Measurements from ENCODE around the gene ELOB.

ELOB gene

GRCh38 chr16:2808181-2808580, 31.1 kb upstream of the ELOB start:
- no peak overlapping the region for H3K27ac ChIP-seq (ENCODE audit: extremely low read depth, low read depth, low read length)
- no peaks in the 10 kb centered on the region for H3K36me3 ChIP-seq (ENCODE audit: control insufficient read depth in 2 of 2, insufficient read depth in 1 of 2, low read length in 2 of 2)
- no peaks in the 10 kb centered on the region for H3K9me3 ChIP-seq (ENCODE audit: control insufficient read depth, insufficient read depth, low read depth, low read length)
- ChIA-PET POLR2A (no interaction called here), CTCF (no interaction called here)
- no peaks in the 10 kb centered on the region for H3K4me1 ChIP-seq (ENCODE audit: control insufficient read depth, insufficient read depth, low read length)
- TF ChIP-seq ZNF623 (tag by site-specific recombination; IDR thresholded peaks at IDR 0.05): peak; percentile 31; the same call in 1 of the 2 replicates
- no peak for TF ChIP-seq ZNF133 (tag by site-specific recombination; IDR thresholded peaks at IDR 0.05)
- TF ChIP-seq ZNF132 (tag by site-specific recombination; IDR thresholded peaks at IDR 0.05; ENCODE audit: borderline replicate concordance): no peak
- H3K4me3 ChIP-seq (ENCODE audit: low read depth, low read length): no peak overlapping the region

GRCh38 chr16:2806286-2806685, 29.2 kb upstream of the ELOB start:
- no peaks in the 10 kb centered on the region for H3K4me1 ChIP-seq (ENCODE audit: control insufficient read depth, insufficient read depth, low read length)
- TF ChIP-seq BCL11A (tag by site-specific recombination; IDR thresholded peaks at IDR 0.05; ENCODE audit: low read depth) (no peak), PATZ1 (tag by site-specific recombination; IDR thresholded peaks at IDR 0.05) (no peak), ZBTB6 (tag by site-specific recombination; IDR thresholded peaks at IDR 0.05) (no peak)
- H3K36me3 ChIP-seq (ENCODE audit: control insufficient read depth in 2 of 2, insufficient read depth in 1 of 2, low read length in 2 of 2): no peaks in the 10 kb centered on the region
- CTCF ChIA-PET: interaction anchor here (0.6 kb wide), 1 partner anchor 109 kb away, joined by 4 read pairs; no protein-coding TSS in a partner anchor
- POLR2A ChIA-PET: no interaction called here
- no peak overlapping the region for H3K27ac ChIP-seq (ENCODE audit: extremely low read depth, low read depth, low read length)
- no peak overlapping the region for H3K4me3 ChIP-seq (ENCODE audit: low read depth, low read length)
- H3K9me3 ChIP-seq (ENCODE audit: control insufficient read depth, insufficient read depth, low read depth, low read length): no peaks in the 10 kb centered on the region

GRCh38 chr16:2804728-2805127, 27.6 kb upstream of the ELOB start:
- H3K4me3 ChIP-seq (ENCODE audit: low read depth, low read length): no peak overlapping the region
- no peak for TF ChIP-seq HOXA7 (CRISPR knock-in tag; IDR thresholded peaks at IDR 0.05; ENCODE audit: borderline replicate concordance)
- TF ChIP-seq ZNF148 (tag by site-specific recombination; IDR thresholded peaks at IDR 0.05; ENCODE audit: borderline replicate concordance): no peak
- TF ChIP-seq ZNF777 (tag by site-specific recombination; IDR thresholded peaks at IDR 0.05; ENCODE audit: borderline replicate concordance): no peak
- POLR2A ChIA-PET: no interaction called here
- no peaks in the 10 kb centered on the region for H3K9me3 ChIP-seq (ENCODE audit: control insufficient read depth, insufficient read depth, low read depth, low read length)
- H3K4me1 ChIP-seq (ENCODE audit: control insufficient read depth, insufficient read depth, low read length): peaks cover under 1% of the 10 kb centered on the region; the same call in 1 of the 2 replicates
- no peaks in the 10 kb centered on the region for H3K36me3 ChIP-seq (ENCODE audit: control insufficient read depth in 2 of 2, insufficient read depth in 1 of 2, low read length in 2 of 2)
- CTCF ChIA-PET: no interaction called here
- no peak overlapping the region for H3K27ac ChIP-seq (ENCODE audit: extremely low read depth, low read depth, low read length)

- ChIA-PET CTCF (no interaction called here), POLR2A (no interaction called here)
- Histone ChIP-seq H3K4me3 (ENCODE audit: low read depth, low read length) (no peak overlapping the region), H3K9me3 (ENCODE audit: control insufficient read depth, insufficient read depth, low read depth, low read length) (no peaks in the 10 kb centered on the region), H3K4me1 (ENCODE audit: control insufficient read depth, insufficient read depth, low read length) (peaks cover 4% of the 10 kb centered on the region), H3K27ac (ENCODE audit: extremely low read depth, low read depth, low read length) (no peak overlapping the region), H3K36me3 (ENCODE audit: control insufficient read depth in 2 of 2, insufficient read depth in 1 of 2, low read length in 2 of 2) (no peaks in the 10 kb centered on the region)
- TF ChIP-seq ZNF391 (tag by site-specific recombination; IDR thresholded peaks at IDR 0.05; ENCODE audit: borderline replicate concordance, low read depth): no peak
- TF ChIP-seq SETDB1 (IDR thresholded peaks at IDR 0.05; ENCODE audit: insufficient read length, low read length): peak; percentile 84
- TF ChIP-seq ZNF558 (tag by site-specific recombination; IDR thresholded peaks at IDR 0.05): peak; percentile 100
Measured at GRCh38 chr16:2803545-2804195, 26.6 kb upstream of the ELOB start.
